SIG-M5 treated with dmso at 0.1 percent for 504 hours (cell line): Measurements from ENCODE around the gene ZNF316.
A peak's percentile ranks its signal among the peaks of the same experiment; 100 is the strongest.

Experiments used
- DNase-seq: peaks from one replicate; lab custom pipeline; 2025; ENCODE audit not compliant: unreplicated experiment; lab: John Stamatoyannopoulos, UW

Gene ZNF316

GRCh38 chr7:6636741-6637543 lies at the start of gene ZNF316:
TSS of gene ZNF316 (plus strand) at chr7:6637318. CDS start at chr7:6642410, 5,092 bp downstream.
- DNase-seq = peak; percentile 32

GRCh38 chr7:6588566-6588965 lies 48.6 kb upstream of the ZNF316 start:
- no peak for DNase-seq

GRCh38 chr7:6589151-6589828 lies 47.8 kb upstream of the ZNF316 start:
- DNase-seq = no peak

GRCh38 chr7:6589829-6590644 lies 47.1 kb upstream of the ZNF316 start, which contains the start of gene INTS15:
TSS of gene INTS15 (plus strand) at chr7:6590021. CDS start at chr7:6590284, 263 bp downstream.
- peak; percentile 71 for DNase-seq

- no peak for DNase-seq
These were observed 46.4 kb upstream of the ZNF316 start for GRCh38 chr7:6590645-6591110.

GRCh38 chr7:6600093-6600492 lies 37.0 kb upstream of the ZNF316 start:
- DNase-seq = no peak

DNA sequence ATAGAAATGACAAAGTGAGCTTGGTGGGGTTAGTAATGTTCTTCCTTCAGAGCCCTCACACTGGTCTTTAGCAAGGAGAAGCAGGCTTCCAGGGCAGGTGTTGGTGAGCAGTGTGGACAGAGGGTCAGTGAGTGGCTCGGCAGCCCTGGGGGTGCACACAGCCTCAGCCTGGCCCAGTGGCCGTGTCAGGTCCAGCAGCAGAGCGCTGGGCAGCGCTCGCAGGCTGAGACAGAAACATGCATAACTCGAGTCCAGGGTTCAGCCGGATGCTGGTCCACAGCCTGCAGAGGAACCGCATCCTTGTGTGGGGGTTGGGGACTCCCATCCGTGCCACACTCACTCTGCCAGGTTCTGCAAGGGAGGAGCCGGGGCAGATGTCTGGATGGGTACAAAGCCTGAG lies 32.7 kb upstream of the ZNF316 start:
- DNase-seq = no peak

GRCh38 chr7:6606866-6607583 lies 30.1 kb upstream of the ZNF316 start:
- no peak for DNase-seq

- no peak for DNase-seq
These were observed 29.5 kb upstream of the ZNF316 start for GRCh38 chr7:6607651-6608051.

- no peak for DNase-seq
These were observed 29.0 kb upstream of the ZNF316 start for GRCh38 chr7:6608081-6608480.

- DNase-seq = no peak
These were observed 28.3 kb upstream of the ZNF316 start for GRCh38 chr7:6608794-6609193.

DNA sequence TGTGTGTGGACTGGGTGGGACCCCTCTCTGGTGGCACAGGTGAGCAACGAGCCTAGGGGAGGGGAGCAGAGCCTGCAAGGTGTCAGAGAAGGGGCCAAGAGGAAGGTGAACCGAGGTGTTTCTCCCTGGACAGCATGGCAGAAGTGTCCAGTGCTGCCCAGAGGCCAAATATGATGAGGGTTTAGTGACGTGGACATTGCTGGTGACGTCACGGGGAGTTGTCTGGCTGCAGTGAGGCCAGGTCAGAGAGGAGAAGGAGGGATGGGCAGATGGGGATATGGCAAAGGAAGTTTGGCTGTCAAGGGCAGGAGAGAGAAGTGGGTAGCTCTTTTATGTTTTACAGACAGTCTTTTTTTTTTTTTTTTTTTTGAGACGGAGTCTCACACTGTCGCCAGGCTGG lies 24.3 kb upstream of the ZNF316 start:
- no peak for DNase-seq

DNA sequence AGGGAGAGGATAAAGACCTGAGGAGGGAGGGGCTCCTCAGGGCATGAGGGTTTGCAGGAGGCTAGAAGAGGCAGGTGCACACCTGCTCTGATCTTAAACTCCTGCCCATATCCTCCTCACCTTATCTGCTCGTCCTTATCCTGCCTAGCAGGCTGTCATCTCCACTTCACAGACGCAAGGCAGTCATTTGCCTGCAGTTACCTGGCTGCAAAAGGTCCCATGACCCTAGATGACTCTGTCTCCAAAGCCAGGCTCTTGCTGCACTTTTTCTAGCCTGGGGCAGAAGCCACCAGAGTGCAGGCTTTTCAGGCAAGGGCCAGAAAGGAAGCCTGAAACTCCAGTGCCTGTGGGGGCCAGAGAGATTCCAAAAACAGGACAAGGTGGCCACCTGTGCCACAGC lies 23.4 kb upstream of the ZNF316 start:
- no peak for DNase-seq

DNA sequence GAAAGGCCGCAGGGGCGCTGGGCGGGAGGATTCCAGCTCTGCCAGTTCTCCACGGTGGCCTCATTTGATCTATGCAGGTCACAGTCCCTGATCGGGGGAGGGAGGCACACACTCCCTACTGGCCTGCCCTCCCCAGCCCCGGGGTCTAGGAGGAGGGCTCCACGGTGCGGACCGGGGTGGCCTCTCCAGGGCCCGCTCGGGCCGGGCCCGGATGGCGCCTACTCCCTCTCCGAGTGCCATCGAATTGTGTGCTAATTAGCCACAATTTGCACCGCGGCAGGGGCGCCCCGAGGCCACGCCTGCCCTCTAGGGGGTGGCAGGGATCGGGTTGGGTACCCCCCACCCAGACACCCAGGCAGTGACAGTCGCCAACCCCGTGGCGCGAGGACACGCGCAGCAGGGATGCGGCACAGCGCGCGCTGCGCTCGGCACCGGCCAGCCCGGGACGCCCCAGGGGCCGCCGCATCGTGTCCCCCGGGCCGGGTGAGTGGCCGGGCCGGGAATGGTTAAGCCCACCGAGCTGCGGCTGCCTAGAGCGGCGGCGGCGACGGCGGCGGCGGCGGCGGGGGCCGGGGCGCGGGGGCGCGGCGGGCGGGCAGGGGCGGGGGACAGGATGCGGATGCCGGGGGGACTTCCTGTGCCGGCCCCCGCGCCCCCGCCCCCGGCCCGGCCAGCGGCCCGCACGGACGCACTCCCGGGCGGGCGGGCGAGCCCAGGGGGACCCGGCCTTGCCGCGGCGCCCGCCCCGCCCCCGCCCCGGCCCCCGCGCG lies 22.0 kb upstream of the ZNF316 start, which contains the start of gene ZNF853:
ZNF853 (plus strand) TSS at position 658 of the 770 bp plus-strand sequence. CDS start 565 bp downstream, outside the sequence.
- no peak for DNase-seq

- no peak for DNase-seq
These were observed 21.2 kb upstream of the ZNF316 start for GRCh38 chr7:6615723-6616555.

- no peak for DNase-seq
These were observed 20.1 kb upstream of the ZNF316 start for GRCh38 chr7:6616854-6617643.

GRCh38 chr7:6618621-6619020 lies 18.5 kb upstream of the ZNF316 start:
- DNase-seq = no peak

DNA sequence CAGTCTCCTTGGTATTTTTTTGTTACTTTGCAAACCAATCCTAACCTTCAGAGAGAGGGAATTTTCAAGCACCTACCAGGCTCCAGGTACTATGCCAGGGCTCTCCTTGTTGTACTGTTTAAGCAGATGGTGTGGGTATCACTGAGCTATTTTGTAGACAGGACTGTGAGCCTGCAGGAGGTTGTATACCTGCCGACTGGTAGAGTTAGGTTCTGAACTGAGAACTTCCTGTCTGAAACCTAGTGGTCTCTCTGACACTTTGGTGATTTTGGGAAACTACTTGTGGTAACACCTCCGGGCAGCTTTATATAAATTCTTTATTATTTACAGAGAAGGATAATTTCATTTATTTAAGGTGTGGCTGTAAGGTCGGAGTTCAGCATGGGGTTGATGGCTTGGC lies 17.2 kb upstream of the ZNF316 start:
- no peak for DNase-seq
